ENCODE data around the gene JAZF1. TPM values are rescaled to one million over a fixed set of nuclear protein-coding genes. Genes with fewer than 3 reads are reported as not detected.

The JAZF1 gene
- total and polyA plus RNA-seq, 2 experiments from 2014 or later = 9.8 to 12.3 TPM

GRCh38 chr7:28069807-28070206, 110.8 kb downstream of the JAZF1 start:
- DNase-seq (ENCODE audit: low read depth in 1 of 2, low spot score in 1 of 2) = peak; percentile 53 to 91
- H3K4me3 ChIP-seq = no peak overlapping the region
- no peaks in the 10 kb centered on the region for H3K27me3 ChIP-seq
- peaks cover 12% of the 10 kb centered on the region for H3K4me1 ChIP-seq (ENCODE audit: low read depth)
- no peak for TF ChIP-seq CTCF (IDR thresholded peaks at IDR 0.05; ENCODE audit: low read depth, low read length)
- H3K36me3 ChIP-seq = no peaks in the 10 kb centered on the region
- H3K9me3 ChIP-seq (ENCODE audit: low read depth) = no peaks in the 10 kb centered on the region
- no peak overlapping the region for H3K27ac ChIP-seq

GRCh38 chr7:28069388-28069787, 111.2 kb downstream of the JAZF1 start:
- Histone ChIP-seq H3K27me3 (no peaks in the 10 kb centered on the region), H3K9me3 (ENCODE audit: low read depth) (no peaks in the 10 kb centered on the region), H3K4me1 (ENCODE audit: low read depth) (peaks cover 12% of the 10 kb centered on the region), H3K4me3 (no peak overlapping the region), H3K27ac (no peak overlapping the region), H3K36me3 (no peaks in the 10 kb centered on the region)
- no peak for TF ChIP-seq CTCF (IDR thresholded peaks at IDR 0.05; ENCODE audit: low read depth, low read length)
- DNase-seq (ENCODE audit: low read depth in 1 of 2, low spot score in 1 of 2) = no peak

- no peaks in the 10 kb centered on the region for H3K36me3 ChIP-seq
- H3K27ac ChIP-seq = no peak overlapping the region
- no peak overlapping the region for H3K4me3 ChIP-seq
- H3K9me3 ChIP-seq (ENCODE audit: low read depth) = no peaks in the 10 kb centered on the region
- no peaks in the 10 kb centered on the region for H3K27me3 ChIP-seq
- TF ChIP-seq CTCF (IDR thresholded peaks at IDR 0.05; ENCODE audit: low read depth, low read length) = no peak
- peaks cover 12% of the 10 kb centered on the region for H3K4me1 ChIP-seq (ENCODE audit: low read depth)
- peak in 1 of 2 donors; percentile 67 for DNase-seq (ENCODE audit: low read depth in 1 of 2, low spot score in 1 of 2)
These were observed 111.8 kb downstream of the JAZF1 start for GRCh38 chr7:28068811-28069216.

DNA sequence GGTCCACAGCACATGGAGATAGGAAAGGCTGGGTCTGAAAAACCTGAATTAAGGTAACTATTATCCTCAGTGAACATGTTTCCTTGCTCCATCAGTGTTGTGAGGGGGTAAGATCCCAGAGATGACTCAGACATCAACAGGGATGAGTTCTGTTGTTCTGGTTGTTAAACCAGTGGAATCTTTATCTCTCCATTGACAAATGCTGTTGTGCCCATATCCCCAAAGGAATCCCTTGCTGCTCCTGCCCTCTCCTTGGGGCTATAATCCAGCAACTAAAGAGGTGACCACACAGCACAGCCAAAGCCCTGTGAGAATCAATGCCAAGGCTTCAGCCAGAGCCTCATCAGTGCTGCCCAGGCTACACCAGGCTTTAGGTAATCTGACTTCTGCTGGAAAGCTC, 113.4 kb downstream of the JAZF1 start:
- Histone ChIP-seq H3K27me3 (no peaks in the 10 kb centered on the region), H3K4me3 (no peak overlapping the region), H3K36me3 (no peaks in the 10 kb centered on the region), H3K4me1 (ENCODE audit: low read depth) (peaks cover 12% of the 10 kb centered on the region), H3K9me3 (ENCODE audit: low read depth) (no peaks in the 10 kb centered on the region), H3K27ac (no peak overlapping the region)
- TF ChIP-seq CTCF (IDR thresholded peaks at IDR 0.05; ENCODE audit: low read depth, low read length) = no peak
- no peak for DNase-seq (ENCODE audit: low read depth in 1 of 2, low spot score in 1 of 2)

- no peak for TF ChIP-seq CTCF (IDR thresholded peaks at IDR 0.05; ENCODE audit: low read depth, low read length)
- no peak for DNase-seq (ENCODE audit: low read depth in 1 of 2, low spot score in 1 of 2)
- peaks cover 9% of the 10 kb centered on the region for H3K4me1 ChIP-seq (ENCODE audit: low read depth)
- no peak overlapping the region for H3K4me3 ChIP-seq
- H3K9me3 ChIP-seq (ENCODE audit: low read depth) = no peaks in the 10 kb centered on the region
- no peaks in the 10 kb centered on the region for H3K27me3 ChIP-seq
- no peak overlapping the region for H3K27ac ChIP-seq
- H3K36me3 ChIP-seq = no peaks in the 10 kb centered on the region
These were observed 114.8 kb downstream of the JAZF1 start for GRCh38 chr7:28065721-28066285.

Data from cardiac muscle cell (in vitro differentiated cells and primary cell).